T follicular helper cell (primary cell): ENCODE results near the gene WFIKKN1.

Experiments
- DNase-seq: peaks from one replicate; pipeline ENCODE4 v3.0.0-alpha.2; 2020; ENCODE audit warnings: low read depth

The WFIKKN1 gene

DNA sequence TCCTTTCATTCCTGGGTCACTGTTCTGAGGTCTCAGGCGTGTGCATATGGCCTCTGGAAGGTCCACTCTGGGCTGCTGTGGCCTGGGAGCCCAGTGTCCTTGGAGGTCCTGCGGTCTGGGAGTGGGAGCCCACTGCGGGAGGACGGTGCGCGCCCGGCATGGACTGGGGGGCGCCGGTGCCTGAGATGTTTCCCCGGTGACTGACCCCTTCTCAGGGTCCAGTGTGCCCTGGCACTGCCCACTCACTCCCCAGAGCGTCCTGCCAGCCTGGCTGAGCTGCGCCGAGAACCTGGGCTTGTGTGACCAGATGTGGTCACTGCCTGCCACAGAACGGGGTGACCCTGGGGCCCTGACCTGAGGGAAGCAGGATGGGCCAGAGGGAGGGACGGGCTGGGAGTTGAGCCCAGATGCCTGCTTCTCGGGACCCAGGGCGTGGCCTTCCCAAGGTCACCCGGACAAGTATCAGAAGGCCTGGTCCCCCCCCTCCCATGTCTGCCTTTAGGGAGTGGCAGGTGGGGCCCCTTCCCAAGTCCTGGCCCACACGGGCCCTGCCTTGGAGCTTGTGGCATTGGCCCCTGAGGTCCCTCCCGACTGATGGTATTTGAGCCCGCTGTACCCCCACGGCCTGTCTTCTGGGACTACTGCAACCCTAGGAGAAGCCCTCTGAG, 43.6 kb downstream of the WFIKKN1 start:
- no peak for DNase-seq

- no peak for DNase-seq
These were observed 44.4 kb downstream of the WFIKKN1 start, which contains the start of gene RHBDL1 for GRCh38 chr16:674968-675883. Gene RHBDL1, plus strand, starts transcription at chr16:675671. Its CDS starts 120 bp downstream, at chr16:675791.

DNA sequence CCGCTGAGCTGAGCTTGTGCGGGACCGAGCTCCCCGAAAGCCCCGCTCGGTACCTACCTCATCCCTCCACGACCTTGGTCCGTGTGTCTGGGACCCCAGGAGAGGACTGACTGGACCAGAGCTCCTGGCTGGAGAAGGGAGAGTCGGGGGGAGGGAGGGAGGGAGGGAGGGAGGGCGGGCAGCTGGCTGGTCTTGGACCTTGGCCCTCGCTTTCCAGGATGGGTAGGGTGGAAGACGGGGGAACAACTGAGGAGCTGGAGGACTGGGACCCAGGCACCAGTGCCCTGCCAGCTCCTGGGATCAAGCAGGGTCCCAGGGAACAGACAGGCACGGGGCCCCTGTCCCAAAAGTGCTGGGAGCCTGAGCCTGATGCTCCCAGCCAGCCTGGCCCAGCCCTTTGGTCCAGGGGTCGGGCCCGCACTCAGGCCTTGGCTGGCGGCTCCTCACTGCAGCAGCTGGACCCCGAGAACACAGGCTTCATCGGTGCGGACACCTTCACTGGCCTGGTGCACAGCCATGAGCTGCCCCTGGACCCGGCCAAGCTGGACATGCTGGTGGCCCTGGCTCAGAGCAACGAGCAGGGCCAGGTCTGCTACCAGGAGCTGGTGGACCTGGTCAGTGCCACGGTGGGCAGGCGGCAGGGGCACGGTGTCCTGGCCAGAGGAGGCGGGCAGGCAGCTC, 45.2 kb downstream of the WFIKKN1 start:
- no peak for DNase-seq

DNA sequence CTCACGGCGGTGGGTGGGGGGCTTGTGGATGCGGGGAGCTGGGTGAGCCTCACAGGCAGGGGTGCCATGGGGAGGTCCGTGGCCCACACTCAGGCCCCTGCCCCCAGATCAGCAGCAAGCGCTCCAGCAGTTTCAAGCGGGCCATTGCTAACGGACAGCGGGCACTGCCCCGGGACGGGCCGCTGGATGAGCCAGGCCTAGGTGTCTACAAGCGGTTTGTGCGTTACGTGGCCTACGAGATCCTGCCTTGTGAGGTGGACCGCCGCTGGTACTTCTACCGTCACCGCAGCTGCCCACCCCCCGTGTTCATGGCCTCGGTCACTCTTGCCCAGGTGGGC, 45.7 kb downstream of the WFIKKN1 start:
- DNase-seq, result no peak

DNA sequence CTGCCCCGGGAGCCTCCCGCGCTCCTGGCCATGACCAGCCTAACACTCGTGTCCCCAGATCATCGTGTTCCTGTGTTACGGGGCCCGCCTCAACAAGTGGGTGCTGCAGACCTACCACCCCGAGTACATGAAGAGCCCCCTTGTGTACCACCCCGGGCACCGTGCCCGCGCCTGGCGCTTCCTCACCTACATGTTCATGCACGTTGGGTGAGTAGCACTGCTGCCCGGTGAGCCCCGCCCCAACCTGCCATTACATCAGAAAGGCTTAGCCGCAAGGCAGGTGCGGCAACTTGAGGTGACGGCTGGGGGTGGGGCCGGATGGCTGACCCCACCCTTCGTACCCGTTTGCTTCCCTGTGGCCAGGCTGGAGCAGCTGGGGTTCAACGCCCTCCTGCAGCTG, 46.1 kb downstream of the WFIKKN1 start:
- no peak for DNase-seq

DNA sequence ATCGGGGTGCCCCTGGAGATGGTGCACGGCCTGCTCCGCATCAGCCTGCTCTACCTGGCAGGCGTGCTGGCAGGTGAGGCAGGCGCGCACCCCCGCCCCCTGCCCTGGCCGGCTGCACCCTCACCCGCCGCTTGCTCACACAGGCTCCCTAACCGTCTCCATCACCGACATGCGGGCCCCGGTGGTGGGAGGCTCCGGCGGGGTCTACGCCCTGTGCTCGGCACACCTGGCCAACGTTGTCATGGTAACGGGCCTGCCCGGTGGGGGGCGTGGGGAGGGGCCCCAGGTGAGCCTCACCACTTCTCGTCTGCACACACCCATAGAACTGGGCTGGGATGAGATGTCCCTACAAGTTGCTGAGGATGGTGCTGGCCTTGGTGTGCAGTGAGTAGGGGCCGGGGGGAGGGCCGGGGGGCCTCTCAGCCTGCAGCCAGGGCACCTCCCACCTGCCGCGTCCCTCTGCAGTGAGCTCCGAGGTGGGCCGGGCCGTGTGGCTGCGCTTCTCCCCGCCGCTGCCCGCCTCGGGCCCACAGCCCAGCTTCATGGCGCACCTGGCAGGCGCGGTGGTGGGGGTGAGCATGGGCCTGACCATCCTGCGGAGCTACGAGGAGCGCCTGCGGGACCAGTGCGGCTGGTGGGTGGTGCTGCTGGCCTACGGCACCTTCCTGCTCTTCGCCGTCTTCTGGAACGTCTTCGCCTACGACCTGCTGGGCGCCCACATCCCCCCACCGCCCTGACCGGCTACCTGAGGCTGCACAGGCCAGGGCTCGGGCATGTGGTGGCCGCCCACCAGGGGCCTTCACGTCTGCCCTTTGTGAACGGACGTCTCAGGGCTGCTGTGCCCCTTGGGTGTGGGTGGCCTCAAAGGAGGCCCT, 46.8 kb downstream of the WFIKKN1 start:
- no peak for DNase-seq

DNA sequence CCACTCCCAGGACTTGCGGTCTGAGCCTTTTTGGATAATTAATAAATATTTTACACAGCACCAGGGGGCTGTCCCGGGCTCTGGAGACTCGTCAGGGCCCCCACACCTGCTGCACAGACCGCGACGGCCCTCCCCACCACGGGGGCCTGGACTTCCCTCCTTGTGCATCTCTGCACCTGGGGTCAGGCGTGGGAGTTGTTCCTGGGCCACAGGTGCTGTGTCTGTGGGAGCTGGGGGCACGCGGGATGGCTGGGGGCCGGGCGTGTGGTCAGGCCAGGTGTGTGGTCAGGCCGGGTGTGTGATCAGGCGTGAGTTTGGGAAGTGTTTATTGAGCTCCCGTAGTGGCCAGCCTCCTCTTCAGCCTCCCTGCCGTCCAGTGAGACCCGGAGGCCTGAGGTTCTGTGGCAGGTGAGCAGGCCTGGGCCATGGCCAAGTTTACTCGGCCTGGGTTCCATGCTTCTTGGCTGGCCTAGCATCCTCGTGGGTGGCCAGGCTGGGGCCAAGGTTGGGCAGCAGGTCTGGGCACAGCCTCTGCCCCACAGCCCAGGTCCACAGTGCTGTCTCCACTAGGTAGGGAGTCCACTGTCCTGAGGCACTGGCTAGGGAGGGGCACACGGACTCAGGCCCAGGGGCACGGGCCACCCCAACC, 47.5 kb downstream of the WFIKKN1 start:
- no peak for DNase-seq

- DNase-seq, result no peak
These were observed 48.4 kb downstream of the WFIKKN1 start for GRCh38 chr16:678858-679813.

DNA sequence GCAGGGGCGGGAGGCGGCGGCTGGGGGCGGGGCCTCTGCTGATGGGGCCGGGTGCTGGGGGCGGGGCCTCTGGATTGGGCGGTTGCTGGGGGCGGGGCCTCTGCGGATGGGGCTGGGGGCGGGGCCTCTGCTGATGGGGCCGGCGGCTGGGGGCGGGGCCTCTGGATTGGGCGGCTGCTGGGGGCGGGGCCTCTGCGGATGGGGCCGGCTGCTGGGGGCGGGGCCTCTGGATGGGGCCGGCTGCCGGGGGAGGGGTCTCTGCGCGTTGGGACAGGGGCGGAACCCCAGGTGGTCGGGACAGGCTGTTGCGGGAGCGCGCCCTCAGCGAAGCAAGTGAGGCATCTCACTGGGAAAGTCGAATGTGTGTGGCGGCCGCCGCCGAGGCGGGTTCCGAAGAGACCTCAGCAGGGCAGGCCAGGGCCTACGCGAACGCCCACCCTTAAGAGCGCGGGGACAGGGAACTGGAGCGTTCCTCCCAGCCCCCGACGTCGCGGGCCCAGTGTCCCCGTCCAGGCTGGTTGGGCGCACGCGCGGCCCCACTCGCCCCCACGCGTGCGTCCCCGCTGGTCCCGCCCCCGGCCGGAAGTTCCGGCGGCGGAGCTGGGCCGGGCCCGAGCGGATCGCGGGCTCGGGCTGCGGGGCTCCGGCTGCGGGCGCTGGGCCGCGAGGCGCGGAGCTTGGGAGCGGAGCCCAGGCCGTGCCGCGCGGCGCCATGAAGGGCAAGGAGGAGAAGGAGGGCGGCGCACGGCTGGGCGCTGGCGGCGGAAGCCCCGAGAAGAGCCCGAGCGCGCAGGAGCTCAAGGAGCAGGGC, 49.2 kb downstream of the WFIKKN1 start, which contains the start of gene STUB1:
Gene STUB1, plus strand, starts transcription at position 597 of the 811 bp plus-strand sequence. Its CDS starts 116 bp downstream, at position 713.
- DNase-seq, result peak; percentile 87

- no peak for DNase-seq
These were observed 49.8 kb downstream of the WFIKKN1 start for GRCh38 chr16:680625-680945.

- no peak for DNase-seq
These were observed 50.4 kb downstream of the WFIKKN1 start for GRCh38 chr16:680967-681745.

DNA sequence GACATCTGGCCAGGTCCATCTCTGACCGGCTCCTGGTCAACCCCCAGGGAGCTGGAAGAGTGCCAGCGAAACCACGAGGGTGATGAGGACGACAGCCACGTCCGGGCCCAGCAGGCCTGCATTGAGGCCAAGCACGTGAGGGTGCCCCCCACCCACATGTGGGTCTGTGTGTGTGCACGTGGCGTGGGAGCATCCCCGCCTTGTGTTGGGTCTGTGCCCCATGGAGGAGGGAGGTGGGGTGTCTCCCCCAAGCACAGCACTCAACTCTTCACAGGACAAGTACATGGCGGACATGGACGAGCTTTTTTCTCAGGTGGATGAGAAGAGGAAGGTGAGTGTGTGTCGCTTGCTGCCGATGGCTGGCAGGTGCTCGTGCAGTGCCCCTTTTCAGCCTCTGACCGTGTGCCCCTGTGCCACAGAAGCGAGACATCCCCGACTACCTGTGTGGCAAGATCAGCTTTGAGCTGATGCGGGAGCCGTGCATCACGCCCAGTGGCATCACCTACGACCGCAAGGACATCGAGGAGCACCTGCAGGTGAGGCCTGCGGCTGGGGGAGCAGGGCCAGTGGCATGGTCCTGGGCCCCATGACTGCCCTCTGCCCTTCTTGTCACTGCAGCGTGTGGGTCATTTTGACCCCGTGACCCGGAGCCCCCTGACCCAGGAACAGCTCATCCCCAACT, 51.1 kb downstream of the WFIKKN1 start:
- DNase-seq, result no peak

- no peak for DNase-seq
These were observed 52.0 kb downstream of the WFIKKN1 start for GRCh38 chr16:682493-683395.

- no peak for DNase-seq
These were observed 52.7 kb downstream of the WFIKKN1 start for GRCh38 chr16:683396-684070.
